ENCODE measurements around the gene CWF19L1.
"Not testable (repeated sequence)": the region's sequence is repeated elsewhere in the genome, so short reads cannot be mapped to it uniquely, and the experiment has no call there.

The CWF19L1 gene

GRCh38 chr10:100282907-100283306, 15.5 kb upstream of the CWF19L1 start:
- Histone ChIP-seq H3K4me2 (peak overlapping the region in 8 of 11 experiments; percentile 1 to 95 (median 72); a peak in 12 of 22 replicates), H3K9ac (no peak overlapping the region), H3K4me1 (peaks cover 18 to 54% (median 37%) of the 10 kb centered on the region in 10 experiments), H3K27me3 (no peaks in the 10 kb centered on the region), H4K20me1 (peaks cover 15 to 53% (median 36%) of the 10 kb centered on the region in 11 experiments; a peak in 17 of 22 replicates), H3K9me3 (replicated peaks in 1 of 11) (no peaks in the 10 kb centered on the region), H3K36me3 (peaks cover 49 to 68% (median 61%) of the 10 kb centered on the region in 11 experiments), H3K27ac (peak overlapping the region in 1 of 11 experiments; percentile 23; a peak in 1 of 22 replicates), H3K4me3 (no peak overlapping the region)
- no peak for TF ChIP-seq Cebpa-rat (IDR thresholded peaks at IDR 0.05)

GRCh38 chr10:100276971-100277370, 9.5 kb upstream of the CWF19L1 start:
- Histone ChIP-seq H3K36me3 (peaks cover 47 to 75% (median 61%) of the 10 kb centered on the region in 11 experiments), H4K20me1 (peaks cover 0 to 27% (median 10%) of the 10 kb centered on the region in 11 experiments; a peak in 13 of 22 replicates), H3K4me1 (peaks cover 0 to 13% (median 0%) of the 10 kb centered on the region in 10 experiments; a peak in 4 of 20 replicates)
- H3K27me3 ChIP-seq; H3K4me3 ChIP-seq; H3K9me3 ChIP-seq (replicated peaks in 1 of 11); H3K4me2 ChIP-seq; H3K9ac ChIP-seq; H3K27ac ChIP-seq: not testable (repeated sequence)

- Histone ChIP-seq H3K4me2 (peak overlapping the region; percentile 81 to 95 (median 90)), H3K27me3 (no peaks in the 10 kb centered on the region), H3K9ac (peak overlapping the region in 9 of 11 experiments; percentile 88 to 98 (median 92); a peak in 6 of 22 replicates), H3K9me3 (replicated peaks in 1 of 11) (no peaks in the 10 kb centered on the region), H4K20me1 (peaks cover 0 to 19% (median 0%) of the 10 kb centered on the region in 11 experiments; a peak in 10 of 22 replicates), H3K4me3 (peak overlapping the region; percentile 85 to 100 (median 98); a peak in 17 of 20 replicates), H3K36me3 (peaks cover 10 to 44% (median 25%) of the 10 kb centered on the region in 11 experiments; a peak in 21 of 22 replicates), H3K4me1 (peaks cover 20 to 26% (median 23%) of the 10 kb centered on the region in 10 experiments), H3K27ac (peak overlapping the region in 1 of 11 experiments; percentile 93; a peak in 1 of 22 replicates)
- no peak for TF ChIP-seq Cebpa-rat (IDR thresholded peaks at IDR 0.05)
These were observed 1.5 kb downstream of the CWF19L1 start for GRCh38 chr10:100265821-100266485.

GRCh38 chr10:100254191-100254590, 13.2 kb downstream of the CWF19L1 start:
- Histone ChIP-seq H3K27me3 (no peaks in the 10 kb centered on the region), H3K9ac (peak overlapping the region in 1 of 11 experiments; percentile 8; a peak in 1 of 22 replicates), H3K27ac (peak overlapping the region in 4 of 11 experiments; percentile 2 to 86 (median 54); a peak in 7 of 22 replicates), H3K4me3 (no peak overlapping the region), H3K36me3 (peaks cover 68 to 100% (median 98%) of the 10 kb centered on the region in 11 experiments), H3K9me3 (replicated peaks in 1 of 11) (no peaks in the 10 kb centered on the region), H4K20me1 (peaks cover 0 to 2% (median 0%) of the 10 kb centered on the region in 11 experiments; a peak in 1 of 22 replicates), H3K4me1 (peaks cover 0 to 54% (median 8%) of the 10 kb centered on the region in 10 experiments; a peak in 10 of 20 replicates), H3K4me2 (peak overlapping the region in 4 of 11 experiments; percentile 21 to 60 (median 43); a peak in 7 of 22 replicates)
- no peak for TF ChIP-seq Cebpa-rat (IDR thresholded peaks at IDR 0.05)

GRCh38 chr10:100253041-100253440, 14.4 kb downstream of the CWF19L1 start:
- peak overlapping the region in 2 of 11 experiments; percentile 78 to 86; a peak in 3 of 22 replicates for H3K27ac ChIP-seq
- no peaks in the 10 kb centered on the region for H3K9me3 ChIP-seq (replicated peaks in 1 of 11)
- TF ChIP-seq Cebpa-rat (IDR thresholded peaks at IDR 0.05): no peak
- H3K4me3 ChIP-seq: no peak overlapping the region
- no peaks in the 10 kb centered on the region for H3K27me3 ChIP-seq
- peaks cover 0 to 53% (median 8%) of the 10 kb centered on the region in 10 experiments; a peak in 10 of 20 replicates for H3K4me1 ChIP-seq
- H4K20me1 ChIP-seq: peaks cover 0 to 4% (median 0%) of the 10 kb centered on the region in 11 experiments; a peak in 4 of 22 replicates
- no peak overlapping the region for H3K4me2 ChIP-seq
- H3K36me3 ChIP-seq: peaks cover 75 to 100% (median 98%) of the 10 kb centered on the region in 11 experiments
- H3K9ac ChIP-seq: no peak overlapping the region

- no peak overlapping the region for H3K27ac ChIP-seq
- peaks cover 0 to 4% (median 0%) of the 10 kb centered on the region in 11 experiments; a peak in 3 of 22 replicates for H4K20me1 ChIP-seq
- H3K9ac ChIP-seq: no peak overlapping the region; a peak in 2 of 22 replicates
- TF ChIP-seq Cebpa-rat (IDR thresholded peaks at IDR 0.05): no peak
- peaks cover 0 to 10% (median 0%) of the 10 kb centered on the region in 10 experiments; a peak in 7 of 20 replicates for H3K4me1 ChIP-seq
- H3K36me3 ChIP-seq: peaks cover 98 to 100% (median 100%) of the 10 kb centered on the region in 11 experiments
- no peaks in the 10 kb centered on the region for H3K27me3 ChIP-seq
- H3K4me3 ChIP-seq: no peak overlapping the region
- H3K9me3 ChIP-seq (replicated peaks in 1 of 11): no peaks in the 10 kb centered on the region
- H3K4me2 ChIP-seq: no peak overlapping the region
These were observed 18.6 kb downstream of the CWF19L1 start for GRCh38 chr10:100248820-100249219.

- H3K4me3 ChIP-seq: no peak overlapping the region
- H3K27me3 ChIP-seq: no peaks in the 10 kb centered on the region
- no peak overlapping the region for H3K27ac ChIP-seq
- no peak overlapping the region for H3K4me2 ChIP-seq
- no peak for TF ChIP-seq Cebpa-rat (IDR thresholded peaks at IDR 0.05)
- H3K4me1 ChIP-seq: no peaks in the 10 kb centered on the region
- H3K9me3 ChIP-seq (replicated peaks in 1 of 11): no peaks in the 10 kb centered on the region
- peaks cover 98 to 100% (median 100%) of the 10 kb centered on the region in 11 experiments for H3K36me3 ChIP-seq
- no peak overlapping the region for H3K9ac ChIP-seq
- H4K20me1 ChIP-seq: peaks cover 0 to 4% (median 0%) of the 10 kb centered on the region in 11 experiments; a peak in 3 of 22 replicates
These were observed 21.8 kb downstream of the CWF19L1 start for GRCh38 chr10:100245484-100246220.

- peaks cover 94 to 100% (median 99%) of the 10 kb centered on the region in 11 experiments for H3K36me3 ChIP-seq
- no peak overlapping the region for H3K4me2 ChIP-seq
- no peak overlapping the region for H3K27ac ChIP-seq
- no peaks in the 10 kb centered on the region for H3K9me3 ChIP-seq (replicated peaks in 1 of 11)
- no peak overlapping the region for H3K9ac ChIP-seq
- no peaks in the 10 kb centered on the region for H3K27me3 ChIP-seq
- no peak for TF ChIP-seq Cebpa-rat (IDR thresholded peaks at IDR 0.05)
- no peaks in the 10 kb centered on the region for H3K4me1 ChIP-seq
- 0 out of 22 replicates have a peak, but pooled peaks cover 0 to 4% (median 0%) of the 10 kb centered on the region in 11 experiments for H4K20me1 ChIP-seq
- no peak overlapping the region for H3K4me3 ChIP-seq
These were observed 27.6 kb downstream of the CWF19L1 start for GRCh38 chr10:100239851-100240250.
